MM.1S (cell line): Measurements from ENCODE around the gene NETO2.

ENCODE experiments used
- CTCF ChIP-seq: fragments of 300-600 bp; sonication (generic); IDR thresholded peaks from 2 replicates; pipeline ENCODE4 v1.5.1; 2016; ENCODE audit warnings: antibody characterized with exemption, low read length, mixed read lengths
- EZH2 ChIP-seq: fragments of 300-600 bp; sonication (generic); optimal IDR thresholded peaks from 2 replicates; pipeline ENCODE3; 2017; ENCODE audit warnings: low read depth, mild to moderate bottlenecking, antibody characterized with exemption, low read length, mixed read lengths

- no peak for TF ChIP-seq CTCF
- TF ChIP-seq EZH2 = no peak
These were observed 4.1 kb downstream of the NETO2 start for GRCh38 chr16:47139561-47140185.
